Measurements from ENCODE around the gene FNIP2. TPM values are rescaled to one million over a fixed set of nuclear protein-coding genes. Genes with fewer than 3 reads are reported as not detected.
A peak's percentile ranks its signal among the peaks of the same experiment; 100 is the strongest.
"Not testable (repeated sequence)": the region's sequence is repeated elsewhere in the genome, so short reads cannot be mapped to it uniquely, and the experiment has no call there.

FNIP2 gene
- total and polyA plus RNA-seq, 9 of the 15 experiments (the other 6 are each of a cell fraction or from before 2014, with no cell fraction given), result 1.7 to 15.5 (median 8.3) TPM

GRCh38 chr4:158902280-158903078, 133.7 kb downstream of the FNIP2 start (continued):
- TF ChIP-seq YY1 (IDR thresholded peaks at IDR 0.05; ENCODE audit: borderline replicate concordance in 1 of 3, control insufficient read depth in 1 of 3, extremely low read depth in 1 of 3, insufficient read depth in 3 of 3, insufficient read length in 1 of 3, insufficient replicate concordance in 2 of 3, low read depth in 1 of 3, low read length in 2 of 3) (peak in 2 of 3 experiments; percentile 60 to 87), ETV5 (CRISPR knock-in tag; IDR thresholded peaks at IDR 0.05; ENCODE audit: low read depth) (0 out of 2 replicates have a peak, but pooled peaks have one; percentile 36), ZNF175 (CRISPR knock-in tag; IDR thresholded peaks at IDR 0.05; ENCODE audit: low read depth) (peak; percentile 75), DMBX1 (CRISPR knock-in tag; IDR thresholded peaks at IDR 0.05; ENCODE audit: borderline replicate concordance) (peak; percentile 45), ZNF24 (IDR thresholded peaks at IDR 0.05) (0 out of 2 replicates have a peak, but pooled peaks have one; percentile 8), RBBP5 (IDR thresholded peaks at IDR 0.05; ENCODE audit: borderline replicate concordance, insufficient read depth, low read length, poor library complexity, severe bottlenecking) (peak; percentile 52), ATF3 (IDR thresholded peaks at IDR 0.05) (peak; percentile 52; the same call in 1 of the 2 replicates), NR2C2 (tag; IDR thresholded peaks at IDR 0.05) (peak; percentile 69), JUND (IDR thresholded peaks at IDR 0.05; ENCODE audit: borderline replicate concordance, low read depth, low read length) (peak; percentile 68; the same call in 1 of the 2 replicates), JUND (tag; IDR thresholded peaks at IDR 0.05; ENCODE audit: borderline replicate concordance, low read depth, low read length) (peak; percentile 35; the same call in 1 of the 3 replicates), VEZF1 (CRISPR knock-in tag; IDR thresholded peaks at IDR 0.05) (0 out of 2 replicates have a peak, but pooled peaks have one; percentile 13), TEAD2 (tag; IDR thresholded peaks at IDR 0.05) (peak; percentile 56; the same call in 1 of the 2 replicates), SMAD4 (CRISPR knock-in tag; conservative IDR thresholded peaks at IDR 0.05) (peak; percentile 74), FOXK2 (conservative IDR thresholded peaks at IDR 0.05 in 1 of 2, IDR thresholded peaks at IDR 0.05 in 1 of 2; ENCODE audit: low read depth in 2 of 2) (peak; percentile 94 to 97), NFRKB (IDR thresholded peaks at IDR 0.05; ENCODE audit: low read depth) (peak; percentile 73; the same call in 1 of the 2 replicates), TAF7 (tag; IDR thresholded peaks at IDR 0.05) (peak; percentile 47; the same call in 1 of the 2 replicates), EP300 (IDR thresholded peaks at IDR 0.05; ENCODE audit: low read length) (peak; percentile 76), ZBTB7A (IDR thresholded peaks at IDR 0.05; ENCODE audit: borderline replicate concordance, control insufficient read depth, low read depth, low read length) (0 out of 2 replicates have a peak, but pooled peaks have one; percentile 24), CHD2 (IDR thresholded peaks at IDR 0.05; ENCODE audit: low read depth, low read length) (peak; percentile 49; the same call in 1 of the 2 replicates), RBFOX2 (IDR thresholded peaks at IDR 0.05; ENCODE audit: low read depth, low read length) (peak; percentile 43; the same call in 1 of the 2 replicates)
- not testable (repeated sequence) for TF ChIP-seq ATF3 (CRISPR knock-in tag; conservative IDR thresholded peaks at IDR 0.05); NR2C2 (CRISPR knock-in tag; IDR thresholded peaks at IDR 0.05)

Measured in K562 (cell line).